ENCODE data around the gene MYOG. TPM values are rescaled to one million over a fixed set of nuclear protein-coding genes. Genes with fewer than 3 reads are reported as not detected.

The MYOG gene
- total RNA-seq, 1 experiment from 2014 or later, result not detected

- no peak overlapping the region for H3K27ac Mint-ChIP-seq
- H4K91ac ChIP-seq (ENCODE audit: insufficient read length, low read depth, low read length), result no peak overlapping the region
- H3K18ac ChIP-seq (ENCODE audit: insufficient read length, low read depth, low read length), result no peak overlapping the region
- no peaks in the 10 kb centered on the region for H3K9me3 ChIP-seq (ENCODE audit: control insufficient read depth, low read depth, low read length)
- H2BK15ac ChIP-seq (ENCODE audit: low read depth, low read length), result no peak overlapping the region
- H3K4me1 Mint-ChIP-seq, result no peaks in the 10 kb centered on the region
- no peak overlapping the region for H2AFZ ChIP-seq (ENCODE audit: low read length)
- H4K5ac ChIP-seq (ENCODE audit: insufficient read length, low read depth, low read length), result no peak overlapping the region
- H3K27me3 Mint-ChIP-seq (ENCODE audit: low read depth), result peaks cover 9% of the 10 kb centered on the region
- H3K36me3 Mint-ChIP-seq (ENCODE audit: insufficient read depth in 1 of 3, low read depth in 3 of 3), result peaks cover 0 to 8% (median 4%) of the 10 kb centered on the region in 3 experiments; a peak in 3 of 7 replicates
- no peak overlapping the region for H3K27ac ChIP-seq (ENCODE audit: insufficient read length, low read depth, low read length)
- no peaks in the 10 kb centered on the region for H3K23me2 ChIP-seq (ENCODE audit: insufficient read length, low read depth, low read length, poor library complexity, severe bottlenecking)
- H2BK5ac ChIP-seq (ENCODE audit: insufficient read length, low read length), result no peak overlapping the region
- peaks cover 16 to 22% of the 10 kb centered on the region in 2 experiments for H3K9me3 Mint-ChIP-seq
- no peak overlapping the region for H3K4ac ChIP-seq (ENCODE audit: low read depth, low read length)
- no peak overlapping the region for H2BK120ac ChIP-seq (ENCODE audit: low read depth, low read length, poor library complexity, severe bottlenecking)
- H4K8ac ChIP-seq (replicated peaks; ENCODE audit: insufficient read length, low read depth, low read length), result no peak overlapping the region
- no peaks in the 10 kb centered on the region for H3K4me1 ChIP-seq (ENCODE audit: insufficient read depth, low read length)
- no peak overlapping the region for H3K9ac ChIP-seq (ENCODE audit: extremely low read depth, insufficient read length, low read length)
- TF ChIP-seq CTCF (conservative IDR thresholded peaks at IDR 0.05), result no peak
- no peak overlapping the region for H3K56ac ChIP-seq (ENCODE audit: insufficient read length, low read depth, low read length)
- no peak overlapping the region for H3K4me2 ChIP-seq (ENCODE audit: insufficient read depth, insufficient read length, low read length)
- H3K79me2 ChIP-seq (ENCODE audit: insufficient read depth, low read length), result no peaks in the 10 kb centered on the region
- H4K20me1 ChIP-seq (ENCODE audit: control insufficient read depth, insufficient read depth, insufficient read length), result no peaks in the 10 kb centered on the region
- H3K23ac ChIP-seq (ENCODE audit: insufficient read length, low read depth, low read length), result no peak overlapping the region
- no peak for DNase-seq
- H2AK5ac ChIP-seq (ENCODE audit: insufficient read length, low read length), result no peak overlapping the region
- no peaks in the 10 kb centered on the region for H3K27me3 ChIP-seq (ENCODE audit: insufficient read depth, low read length)
- no peak overlapping the region for H2BK12ac ChIP-seq (ENCODE audit: insufficient read length, low read depth, low read length)
- no peak overlapping the region for H2BK20ac ChIP-seq (ENCODE audit: low read depth, low read length, poor library complexity, severe bottlenecking)
- H3K4me3 Mint-ChIP-seq, result no peak overlapping the region
- H3T11ph ChIP-seq (ENCODE audit: low read length), result no peak overlapping the region
- no peak overlapping the region for H3K14ac ChIP-seq (ENCODE audit: insufficient read depth, low read length)
- H3K79me1 ChIP-seq (ENCODE audit: insufficient read depth, low read depth, low read length, poor library complexity, severe bottlenecking), result no peaks in the 10 kb centered on the region
Observed at GRCh38 chr1:203100516-203100869, 14.7 kb upstream of the MYOG start.
